WTC11 (cell line): ENCODE results near the gene LYPD6B. TPM values are rescaled to one million over a fixed set of nuclear protein-coding genes. Genes with fewer than 3 reads are reported as not detected.

ENCODE experiments used
- ATAC-seq: fragments of 200-7000 bp; cut with Tn5 transposase; 2 replicates; pipeline ENCODE4 v1.10.0; 2021; ENCODE audit warnings: mild to moderate bottlenecking, moderate library complexity
- CTCF ChIA-PET: fragments of 300-600 bp; sonication (Branson Sonifier 250); formaldehyde crosslinking; loops from one replicate; lab custom pipeline; 2021; ENCODE audit warnings: antibody characterized with exemption; lab: Charles Lee
- POLR2A ChIA-PET: fragments of 350-600 bp; sonication (Branson Sonifier 250); formaldehyde crosslinking; loops from one replicate; lab custom pipeline; 2021; ENCODE audit warnings: antibody characterized with exemption; lab: Charles Lee
- DNase-seq: peaks from one replicate; pipeline ENCODE4 v3.0.0; 2021; ENCODE audit warnings: low spot score
- H3K27ac Mint-ChIP-seq: 2 replicates; pipeline ENCODE4 v1.8.0; 2021; ENCODE audit warnings: mixed read lengths
- H3K27me3 Mint-ChIP-seq: 2 replicates; pipeline ENCODE4 v1.8.0; 2021; ENCODE audit warnings: low read depth, mild to moderate bottlenecking, moderate library complexity, mixed read lengths
- H3K36me3 Mint-ChIP-seq: 2 replicates; pipeline ENCODE4 v1.8.0; 2021; ENCODE audit warnings: mixed read lengths
- H3K4me1 Mint-ChIP-seq: 2 replicates; pipeline ENCODE4 v1.8.0; 2022; ENCODE audit warnings: mixed read lengths
- H3K4me3 Mint-ChIP-seq: 2 replicates; pipeline ENCODE4 v1.8.0; 2021; ENCODE audit warnings: mild to moderate bottlenecking, moderate library complexity, mixed read lengths
- H3K9me3 Mint-ChIP-seq: 2 replicates; pipeline ENCODE4 v1.8.0; 2021; ENCODE audit warnings: mixed read lengths
- ELF4 ChIP-seq: sonication (generic); formaldehyde crosslinking; IDR thresholded peaks from 2 replicates; pipeline ENCODE4 v1.8.1; 2022; ENCODE audit warnings: low read depth, mild to moderate bottlenecking, moderate library complexity, missing genetic modification reagents
- FOXK1 ChIP-seq: sonication (generic); formaldehyde crosslinking; IDR thresholded peaks from 2 replicates; pipeline ENCODE4 v1.8.0; 2022; ENCODE audit warnings: mild to moderate bottlenecking, moderate library complexity, missing genetic modification reagents
- FOXP1 ChIP-seq: sonication (generic); formaldehyde crosslinking; IDR thresholded peaks from 2 replicates; pipeline ENCODE4 v1.8.0; 2022; ENCODE audit warnings: missing genetic modification reagents, mild to moderate bottlenecking, moderate library complexity, borderline replicate concordance
- HMGA2 ChIP-seq: fragments of 250-450 bp; sonication (Bioruptor Pico); IDR thresholded peaks from 2 replicates; pipeline ENCODE4 v1.4.0; 2021; ENCODE audit warnings: mild to moderate bottlenecking, moderate library complexity
- IRF2 ChIP-seq: sonication (generic); formaldehyde crosslinking; IDR thresholded peaks from 2 replicates; pipeline ENCODE4 v1.8.0; 2022; ENCODE audit warnings: low read depth, missing genetic modification reagents, borderline replicate concordance
- JAZF1 ChIP-seq: fragments of 250-450 bp; sonication (Bioruptor Pico); IDR thresholded peaks from 2 replicates; pipeline ENCODE4 v1.9.0; 2021; ENCODE audit warnings: moderate library complexity, mild to moderate bottlenecking, inconsistent platforms
- MXD4 ChIP-seq: fragments of 250-450 bp; sonication (Bioruptor Pico); IDR thresholded peaks from 2 replicates; pipeline ENCODE4 v1.8.0; 2021; ENCODE audit warnings: mild to moderate bottlenecking, moderate library complexity, borderline replicate concordance
- RELA ChIP-seq: sonication (generic); formaldehyde crosslinking; IDR thresholded peaks from 2 replicates; pipeline ENCODE4 v1.8.1; 2022; ENCODE audit warnings: missing genetic modification reagents, mild to moderate bottlenecking, borderline replicate concordance
- SMAD4 ChIP-seq: sonication (generic); formaldehyde crosslinking; IDR thresholded peaks from 2 replicates; pipeline ENCODE4 v1.8.0; 2022; ENCODE audit warnings: mild to moderate bottlenecking, missing genetic modification reagents
- TCF7 ChIP-seq: sonication (generic); formaldehyde crosslinking; IDR thresholded peaks from 2 replicates; pipeline ENCODE4 v1.8.0; 2022; ENCODE audit warnings: mild to moderate bottlenecking, low read depth, missing genetic modification reagents, moderate library complexity
- TP53 ChIP-seq: sonication (generic); formaldehyde crosslinking; IDR thresholded peaks from 2 replicates; pipeline ENCODE4 v1.8.1; 2023; ENCODE audit warnings: mild to moderate bottlenecking, missing genetic modification reagents
- ZNF121 ChIP-seq: sonication (generic); formaldehyde crosslinking; IDR thresholded peaks from 2 replicates; pipeline ENCODE4 v1.8.0; 2023; ENCODE audit warnings: missing genetic modification reagents
- ZNF317 ChIP-seq: sonication (generic); formaldehyde crosslinking; IDR thresholded peaks from 2 replicates; pipeline ENCODE4 v1.8.1; 2023; ENCODE audit warnings: low read depth, mild to moderate bottlenecking, moderate library complexity, missing genetic modification reagents, borderline replicate concordance
- total RNA-seq: library from RNA; stranded (reverse); gene quantifications from 3 replicates; pipeline ENCODE4 v1.2.3, GENCODE V29; 2021
- TF ChIP-seq, protein P1 (sequence below): sonication (generic); formaldehyde crosslinking; IDR thresholded peaks from 2 replicates; pipeline ENCODE4 v1.8.1; 2023; ENCODE audit warnings: mild to moderate bottlenecking, missing genetic modification reagents
- TF ChIP-seq, protein P2 (sequence below): sonication (generic); formaldehyde crosslinking; conservative IDR thresholded peaks from 2 replicates; pipeline ENCODE4 v1.8.1; 2022; ENCODE audit warnings: mild to moderate bottlenecking, missing genetic modification reagents
- TF ChIP-seq, protein P3 (sequence below): sonication (generic); formaldehyde crosslinking; IDR thresholded peaks from 2 replicates; pipeline ENCODE4 v1.8.1; 2022; ENCODE audit warnings: mild to moderate bottlenecking, moderate library complexity, missing genetic modification reagents
- TF ChIP-seq, protein P4 (sequence below): sonication (generic); formaldehyde crosslinking; conservative IDR thresholded peaks from 2 replicates; pipeline ENCODE4 v1.8.1; 2023; ENCODE audit warnings: mild to moderate bottlenecking, low read depth, missing genetic modification reagents, moderate library complexity
- TF ChIP-seq, protein P5 (sequence below): sonication (generic); formaldehyde crosslinking; IDR thresholded peaks from 2 replicates; pipeline ENCODE4 v1.8.1; 2022; ENCODE audit warnings: mild to moderate bottlenecking, missing genetic modification reagents, moderate library complexity, borderline replicate concordance
- TF ChIP-seq, protein P6 (sequence below): sonication (generic); formaldehyde crosslinking; IDR thresholded peaks from 2 replicates; pipeline ENCODE4 v1.8.0; 2023; ENCODE audit warnings: mild to moderate bottlenecking, missing genetic modification reagents

LYPD6B gene
- total RNA-seq, 1 experiment from 2014 or later, result 1.6 TPM

DNA sequence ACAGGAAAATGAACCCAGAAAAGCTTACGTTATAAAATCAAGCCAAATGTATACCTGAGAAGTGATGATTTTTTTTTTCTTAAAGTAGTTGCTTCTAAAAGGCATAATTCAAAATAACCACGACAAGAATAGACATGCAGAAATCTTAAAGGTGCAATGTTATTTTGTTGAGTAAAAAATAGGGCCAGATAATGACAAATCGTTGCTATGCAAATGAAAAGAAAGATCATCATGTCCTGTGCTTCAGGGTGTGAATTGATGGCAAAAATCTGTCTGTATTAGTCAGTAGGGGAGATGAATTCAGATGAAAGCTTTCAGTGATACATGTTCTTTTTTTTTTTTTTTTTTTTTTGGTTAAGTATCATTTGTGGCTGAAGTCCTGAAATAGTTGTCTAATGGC is 24.0 kb downstream of the LYPD6B start:
- peaks cover 5% of the 10 kb centered on the region; the same call in 1 of the 2 replicates for H3K9me3 Mint-ChIP-seq
- DNase-seq (no peak), ATAC-seq (no peak)
- H3K27me3 Mint-ChIP-seq, result no peaks in the 10 kb centered on the region
- H3K4me1 Mint-ChIP-seq, result peaks cover 12% of the 10 kb centered on the region
- no peak overlapping the region for H3K27ac Mint-ChIP-seq
- ChIA-PET POLR2A (interaction anchor here (0.6 to 0.7 kb wide), 3 partner anchors 28 to 173 kb away, joined by 5 to 12 read pairs (median 7); no protein-coding TSS in a partner anchor), CTCF (interaction anchor here (1.0 to 1.6 kb wide), 2 partner anchors 21 to 252 kb away, joined by 4 to 5 read pairs; no protein-coding TSS in a partner anchor)
- H3K4me3 Mint-ChIP-seq, result no peak overlapping the region
- no peaks in the 10 kb centered on the region for H3K36me3 Mint-ChIP-seq
- TF ChIP-seq TCF7, result no peak
- TF ChIP-seq, protein P1, sequence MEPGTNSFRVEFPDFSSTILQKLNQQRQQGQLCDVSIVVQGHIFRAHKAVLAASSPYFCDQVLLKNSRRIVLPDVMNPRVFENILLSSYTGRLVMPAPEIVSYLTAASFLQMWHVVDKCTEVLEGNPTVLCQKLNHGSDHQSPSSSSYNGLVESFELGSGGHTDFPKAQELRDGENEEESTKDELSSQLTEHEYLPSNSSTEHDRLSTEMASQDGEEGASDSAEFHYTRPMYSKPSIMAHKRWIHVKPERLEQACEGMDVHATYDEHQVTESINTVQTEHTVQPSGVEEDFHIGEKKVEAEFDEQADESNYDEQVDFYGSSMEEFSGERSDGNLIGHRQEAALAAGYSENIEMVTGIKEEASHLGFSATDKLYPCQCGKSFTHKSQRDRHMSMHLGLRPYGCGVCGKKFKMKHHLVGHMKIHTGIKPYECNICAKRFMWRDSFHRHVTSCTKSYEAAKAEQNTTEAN (CRISPR knock-in tag), result no peak
- no peak for TF ChIP-seq SMAD4 (CRISPR knock-in tag)
- no peak for TF ChIP-seq TP53
- TF ChIP-seq IRF2 (CRISPR knock-in tag), result no peak
- TF ChIP-seq MXD4 (CRISPR knock-in tag), result no peak
- no peak for TF ChIP-seq ZNF121 (CRISPR knock-in tag)
- TF ChIP-seq ELF4 (CRISPR knock-in tag), result no peak
- TF ChIP-seq ZNF317 (CRISPR knock-in tag), result no peak
- TF ChIP-seq RELA (CRISPR knock-in tag), result no peak
- TF ChIP-seq, protein P2, sequence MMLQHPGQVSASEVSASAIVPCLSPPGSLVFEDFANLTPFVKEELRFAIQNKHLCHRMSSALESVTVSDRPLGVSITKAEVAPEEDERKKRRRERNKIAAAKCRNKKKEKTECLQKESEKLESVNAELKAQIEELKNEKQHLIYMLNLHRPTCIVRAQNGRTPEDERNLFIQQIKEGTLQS (CRISPR knock-in tag), result no peak
- TF ChIP-seq, protein P3, sequence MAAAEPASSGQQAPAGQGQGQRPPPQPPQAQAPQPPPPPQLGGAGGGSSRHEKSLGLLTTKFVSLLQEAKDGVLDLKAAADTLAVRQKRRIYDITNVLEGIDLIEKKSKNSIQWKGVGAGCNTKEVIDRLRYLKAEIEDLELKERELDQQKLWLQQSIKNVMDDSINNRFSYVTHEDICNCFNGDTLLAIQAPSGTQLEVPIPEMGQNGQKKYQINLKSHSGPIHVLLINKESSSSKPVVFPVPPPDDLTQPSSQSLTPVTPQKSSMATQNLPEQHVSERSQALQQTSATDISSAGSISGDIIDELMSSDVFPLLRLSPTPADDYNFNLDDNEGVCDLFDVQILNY (CRISPR knock-in tag), result no peak
- TF ChIP-seq, protein P4, sequence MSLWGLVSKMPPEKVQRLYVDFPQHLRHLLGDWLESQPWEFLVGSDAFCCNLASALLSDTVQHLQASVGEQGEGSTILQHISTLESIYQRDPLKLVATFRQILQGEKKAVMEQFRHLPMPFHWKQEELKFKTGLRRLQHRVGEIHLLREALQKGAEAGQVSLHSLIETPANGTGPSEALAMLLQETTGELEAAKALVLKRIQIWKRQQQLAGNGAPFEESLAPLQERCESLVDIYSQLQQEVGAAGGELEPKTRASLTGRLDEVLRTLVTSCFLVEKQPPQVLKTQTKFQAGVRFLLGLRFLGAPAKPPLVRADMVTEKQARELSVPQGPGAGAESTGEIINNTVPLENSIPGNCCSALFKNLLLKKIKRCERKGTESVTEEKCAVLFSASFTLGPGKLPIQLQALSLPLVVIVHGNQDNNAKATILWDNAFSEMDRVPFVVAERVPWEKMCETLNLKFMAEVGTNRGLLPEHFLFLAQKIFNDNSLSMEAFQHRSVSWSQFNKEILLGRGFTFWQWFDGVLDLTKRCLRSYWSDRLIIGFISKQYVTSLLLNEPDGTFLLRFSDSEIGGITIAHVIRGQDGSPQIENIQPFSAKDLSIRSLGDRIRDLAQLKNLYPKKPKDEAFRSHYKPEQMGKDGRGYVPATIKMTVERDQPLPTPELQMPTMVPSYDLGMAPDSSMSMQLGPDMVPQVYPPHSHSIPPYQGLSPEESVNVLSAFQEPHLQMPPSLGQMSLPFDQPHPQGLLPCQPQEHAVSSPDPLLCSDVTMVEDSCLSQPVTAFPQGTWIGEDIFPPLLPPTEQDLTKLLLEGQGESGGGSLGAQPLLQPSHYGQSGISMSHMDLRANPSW (CRISPR knock-in tag), result no peak
- TF ChIP-seq HMGA2 (CRISPR knock-in tag), result no peak
- no peak for TF ChIP-seq FOXP1
- no peak for TF ChIP-seq JAZF1 (CRISPR knock-in tag)

DNA sequence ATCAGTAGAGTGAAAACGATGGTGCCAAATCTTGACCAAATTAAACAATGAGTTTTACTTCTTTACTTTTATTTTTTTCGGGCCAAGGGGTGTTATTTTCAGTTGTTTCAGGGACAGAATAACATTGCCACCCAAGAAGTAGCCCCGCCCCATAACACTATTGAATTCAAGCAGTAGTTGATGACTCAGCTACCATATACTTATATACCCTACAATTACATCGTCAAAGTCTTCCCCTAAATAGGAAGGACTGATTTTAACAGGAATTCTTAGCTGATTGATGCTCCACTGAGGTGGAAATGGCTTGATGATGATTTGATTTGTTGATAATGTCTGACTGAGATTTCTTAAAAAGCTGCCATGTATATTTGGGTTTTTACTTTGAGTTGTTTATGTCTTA is 24.7 kb downstream of the LYPD6B start:
- ChIA-PET POLR2A (interaction anchor here (0.7 kb wide), 2 partner anchors 85 to 172 kb away, joined by 5 to 12 read pairs; no protein-coding TSS in a partner anchor), CTCF (interaction anchor here (1.0 to 1.6 kb wide), 2 partner anchors 22 to 251 kb away, joined by 4 to 5 read pairs; no protein-coding TSS in a partner anchor)
- DNase-seq (no peak), ATAC-seq (no peak)
- no peak overlapping the region for H3K27ac Mint-ChIP-seq
- TF ChIP-seq, protein P5, sequence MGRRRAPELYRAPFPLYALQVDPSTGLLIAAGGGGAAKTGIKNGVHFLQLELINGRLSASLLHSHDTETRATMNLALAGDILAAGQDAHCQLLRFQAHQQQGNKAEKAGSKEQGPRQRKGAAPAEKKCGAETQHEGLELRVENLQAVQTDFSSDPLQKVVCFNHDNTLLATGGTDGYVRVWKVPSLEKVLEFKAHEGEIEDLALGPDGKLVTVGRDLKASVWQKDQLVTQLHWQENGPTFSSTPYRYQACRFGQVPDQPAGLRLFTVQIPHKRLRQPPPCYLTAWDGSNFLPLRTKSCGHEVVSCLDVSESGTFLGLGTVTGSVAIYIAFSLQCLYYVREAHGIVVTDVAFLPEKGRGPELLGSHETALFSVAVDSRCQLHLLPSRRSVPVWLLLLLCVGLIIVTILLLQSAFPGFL (CRISPR knock-in tag), result no peak
- no peak for TF ChIP-seq FOXK1 (CRISPR knock-in tag)
- TF ChIP-seq, protein P6, sequence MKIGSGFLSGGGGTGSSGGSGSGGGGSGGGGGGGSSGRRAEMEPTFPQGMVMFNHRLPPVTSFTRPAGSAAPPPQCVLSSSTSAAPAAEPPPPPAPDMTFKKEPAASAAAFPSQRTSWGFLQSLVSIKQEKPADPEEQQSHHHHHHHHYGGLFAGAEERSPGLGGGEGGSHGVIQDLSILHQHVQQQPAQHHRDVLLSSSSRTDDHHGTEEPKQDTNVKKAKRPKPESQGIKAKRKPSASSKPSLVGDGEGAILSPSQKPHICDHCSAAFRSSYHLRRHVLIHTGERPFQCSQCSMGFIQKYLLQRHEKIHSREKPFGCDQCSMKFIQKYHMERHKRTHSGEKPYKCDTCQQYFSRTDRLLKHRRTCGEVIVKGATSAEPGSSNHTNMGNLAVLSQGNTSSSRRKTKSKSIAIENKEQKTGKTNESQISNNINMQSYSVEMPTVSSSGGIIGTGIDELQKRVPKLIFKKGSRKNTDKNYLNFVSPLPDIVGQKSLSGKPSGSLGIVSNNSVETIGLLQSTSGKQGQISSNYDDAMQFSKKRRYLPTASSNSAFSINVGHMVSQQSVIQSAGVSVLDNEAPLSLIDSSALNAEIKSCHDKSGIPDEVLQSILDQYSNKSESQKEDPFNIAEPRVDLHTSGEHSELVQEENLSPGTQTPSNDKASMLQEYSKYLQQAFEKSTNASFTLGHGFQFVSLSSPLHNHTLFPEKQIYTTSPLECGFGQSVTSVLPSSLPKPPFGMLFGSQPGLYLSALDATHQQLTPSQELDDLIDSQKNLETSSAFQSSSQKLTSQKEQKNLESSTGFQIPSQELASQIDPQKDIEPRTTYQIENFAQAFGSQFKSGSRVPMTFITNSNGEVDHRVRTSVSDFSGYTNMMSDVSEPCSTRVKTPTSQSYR (CRISPR knock-in tag), result no peak
- H3K4me3 Mint-ChIP-seq, result no peak overlapping the region
- no peaks in the 10 kb centered on the region for H3K27me3 Mint-ChIP-seq
- H3K4me1 Mint-ChIP-seq, result peaks cover 12% of the 10 kb centered on the region
- no peaks in the 10 kb centered on the region for H3K36me3 Mint-ChIP-seq
- peaks cover 5% of the 10 kb centered on the region; the same call in 1 of the 2 replicates for H3K9me3 Mint-ChIP-seq
